IMR-90 (cell line): Measurements from ENCODE around the gene RAB36. TPM values are rescaled to one million over a fixed set of nuclear protein-coding genes. Genes with fewer than 3 reads are reported as not detected.

Experiments
- ATAC-seq: fragments of 200-7000 bp; cut with Tn5 transposase; 2 replicates; pipeline ENCODE4 v1.9.1; 2020; ENCODE audit warnings: low read depth, mild to moderate bottlenecking, moderate library complexity
- BruUV-seq: library from RNA; stranded (reverse); fragments of 400-500 nt; replicated peaks from 2 replicates; lab custom pipeline; 2021; lab: Mats Ljungman, UMichigan
- CTCF ChIA-PET: fragments of 300-600 bp; formaldehyde crosslinking; extraction: SDS; loops from one replicate; lab custom pipeline; 2021; ENCODE audit warnings: antibody characterized with exemption; lab: Yijun Ruan, JAX
- POLR2A ChIA-PET: fragments of 300-600 bp; sonication (Branson Sonifier 250); formaldehyde crosslinking; loops from one replicate; lab custom pipeline; 2022; ENCODE audit warnings: antibody characterized with exemption; ENCODE audit not compliant: unreplicated experiment; lab: Charles Lee
- DNase-seq: peaks from one replicate; pipeline ENCODE4 v3.0.0; 2013
- H2AFZ ChIP-seq: replicated peaks from 2 replicates; pipeline ENCODE3; 2013; ENCODE audit warnings: low read length, mild to moderate bottlenecking; ENCODE audit not compliant: poor library complexity
- H2AK5ac ChIP-seq: 2 replicates; pipeline ENCODE4 v1.6.1; 2013; ENCODE audit warnings: low read depth, low read length, inconsistent platforms
- H2AK9ac ChIP-seq: replicated peaks from 2 replicates; pipeline ENCODE3; 2013; ENCODE audit warnings: mild to moderate bottlenecking, low read depth, low read length, moderate library complexity; ENCODE audit not compliant: poor library complexity
- H2BK120ac ChIP-seq: 2 replicates; pipeline ENCODE4 v1.6.1; 2013; ENCODE audit warnings: low read depth, low read length, inconsistent platforms
- H2BK15ac ChIP-seq: 3 replicates; pipeline ENCODE4 v1.6.1; 2013; ENCODE audit warnings: low read depth, low read length, inconsistent platforms
- H2BK20ac ChIP-seq: 2 replicates; pipeline ENCODE4 v1.6.1; 2013; ENCODE audit warnings: low read depth, mild to moderate bottlenecking, inconsistent platforms, low read length, moderate library complexity
- H2BK5ac ChIP-seq: 2 replicates; pipeline ENCODE4 v1.6.1; 2013; ENCODE audit warnings: mild to moderate bottlenecking, low read depth, low read length, inconsistent platforms; ENCODE audit not compliant: poor library complexity, severe bottlenecking
- H3K14ac ChIP-seq: replicated peaks from 2 replicates; pipeline ENCODE4 v1.6.1; 2013; ENCODE audit warnings: low read depth, low read length, inconsistent platforms
- H3K18ac ChIP-seq: 2 replicates; pipeline ENCODE4 v1.6.1; 2013; ENCODE audit warnings: low read depth, low read length, control low read depth
- H3K23ac ChIP-seq: 2 replicates; pipeline ENCODE4 v1.6.1; 2013; ENCODE audit warnings: low read depth, low read length, inconsistent platforms
- H3K27ac ChIP-seq: 2 replicates; pipeline ENCODE4 v1.5.1; 2013; ENCODE audit warnings: mild to moderate bottlenecking, control low read depth, low read length; ENCODE audit not compliant: insufficient read depth
- H3K27me3 ChIP-seq: 2 replicates; pipeline ENCODE4 v1.6.1; 2013; ENCODE audit warnings: low read length; ENCODE audit not compliant: control insufficient read depth, insufficient read depth
- H3K36me3 ChIP-seq: 2 replicates; pipeline ENCODE4 v1.6.1; 2013; ENCODE audit warnings: low read length, mixed read lengths; ENCODE audit not compliant: control insufficient read depth, insufficient read depth
- H3K4ac ChIP-seq: 2 replicates; pipeline ENCODE4 v1.6.1; 2013; ENCODE audit warnings: low read depth, low read length, inconsistent platforms
- H3K4me1 ChIP-seq: 2 replicates; pipeline ENCODE4 v1.6.1; 2013; ENCODE audit warnings: low read length, mixed read lengths; ENCODE audit not compliant: control insufficient read depth, insufficient read depth
- H3K4me2 ChIP-seq: 2 replicates; pipeline ENCODE4 v1.6.1; 2013; ENCODE audit warnings: low read depth, mild to moderate bottlenecking, control low read depth, low read length, moderate library complexity
- H3K4me3 ChIP-seq: 2 replicates; pipeline ENCODE4 v1.5.1; 2013; ENCODE audit warnings: low read depth, mild to moderate bottlenecking, control low read depth, low read length, moderate library complexity; ENCODE audit not compliant: insufficient read depth
- H3K56ac ChIP-seq: 2 replicates; pipeline ENCODE4 v1.6.1; 2013; ENCODE audit warnings: low read length, inconsistent platforms; ENCODE audit not compliant: insufficient read depth; ENCODE audit errors: extremely low read depth
- H3K79me1 ChIP-seq, 2 experiments: 2 replicates each; pipeline ENCODE4 v1.6.1; 2013; ENCODE audit warnings: low read length in 2 of 2, inconsistent platforms in 1 of 2, low read depth in 1 of 2
- H3K9ac ChIP-seq: 2 replicates; pipeline ENCODE4 v1.6.1; 2013; ENCODE audit warnings: low read depth, low read length, control low read depth
- H3K9me1 ChIP-seq: 2 replicates; pipeline ENCODE4 v1.6.1; 2013; ENCODE audit warnings: low read length, inconsistent platforms; ENCODE audit not compliant: insufficient read depth
- H3K9me3 ChIP-seq: 2 replicates; pipeline ENCODE4 v1.6.1; 2013; ENCODE audit warnings: low read length; ENCODE audit not compliant: control insufficient read depth, insufficient read depth
- H4K20me1 ChIP-seq: 2 replicates; pipeline ENCODE4 v1.6.1; 2013; ENCODE audit warnings: low read length, inconsistent platforms; ENCODE audit not compliant: insufficient read depth
- H4K5ac ChIP-seq: 2 replicates; pipeline ENCODE4 v1.6.1; 2013; ENCODE audit warnings: mild to moderate bottlenecking, low read depth, low read length, control low read depth
- H4K8ac ChIP-seq, 2 experiments: 2 replicates each; pipeline ENCODE4 v1.6.1; 2013; ENCODE audit warnings: low read depth in 2 of 2, low read length in 2 of 2, control low read depth in 1 of 2, inconsistent platforms in 1 of 2
- H4K91ac ChIP-seq: 2 replicates; pipeline ENCODE4 v1.6.1; 2013; ENCODE audit warnings: low read depth, low read length, inconsistent platforms; ENCODE audit not compliant: insufficient read depth
- BHLHE40 ChIP-seq: fragments of 150-350 bp; IDR thresholded peaks from 2 replicates; pipeline ENCODE4 v1.6.1; 2016; ENCODE audit warnings: mild to moderate bottlenecking, low read depth, low read length
- CEBPB ChIP-seq: IDR thresholded peaks from 2 replicates; pipeline ENCODE4 v1.6.1; 2012; ENCODE audit warnings: low read depth, low read length, improper control_type of control experiment
- CHD1 ChIP-seq: IDR thresholded peaks from 2 replicates; pipeline ENCODE4 v1.6.1; 2012; ENCODE audit warnings: low read depth, low read length, improper control_type of control experiment
- CTCF ChIP-seq: conservative IDR thresholded peaks from 2 replicates; pipeline ENCODE4 v1.5.1; 2012; ENCODE audit warnings: mild to moderate bottlenecking, low read depth, low read length, improper control_type of control experiment
- ELK1 ChIP-seq: fragments of 150-350 bp; IDR thresholded peaks from 2 replicates; pipeline ENCODE4 v1.6.1; 2016; ENCODE audit warnings: low read depth, mild to moderate bottlenecking, low read length, moderate library complexity, borderline replicate concordance
- FOS ChIP-seq: fragments of 150-350 bp; IDR thresholded peaks from 2 replicates; pipeline ENCODE4 v1.6.1; 2016; ENCODE audit warnings: low read depth, low read length
- MAFK ChIP-seq: IDR thresholded peaks from 2 replicates; pipeline ENCODE4 v1.6.1; 2012; ENCODE audit warnings: low read depth, low read length, improper control_type of control experiment
- MAZ ChIP-seq: IDR thresholded peaks from 2 replicates; pipeline ENCODE4 v1.6.1; 2012; ENCODE audit warnings: low read depth, mild to moderate bottlenecking, low read length, improper control_type of control experiment, moderate library complexity, borderline replicate concordance
- MXI1 ChIP-seq: IDR thresholded peaks from 2 replicates; pipeline ENCODE4 v1.6.1; 2012; ENCODE audit warnings: low read depth, mild to moderate bottlenecking, low read length, moderate library complexity, borderline replicate concordance
- NFE2L2 ChIP-seq: fragments of 150-350 bp; IDR thresholded peaks from 2 replicates; pipeline ENCODE4 v1.6.1; 2016; ENCODE audit warnings: low read depth, mild to moderate bottlenecking, low read length
- POLR2A ChIP-seq: IDR thresholded peaks from 2 replicates; pipeline ENCODE4 v1.6.1; 2012; ENCODE audit warnings: mild to moderate bottlenecking, low read depth, low read length
- RCOR1 ChIP-seq: IDR thresholded peaks from 2 replicates; pipeline ENCODE4 v1.6.1; 2012; ENCODE audit warnings: mild to moderate bottlenecking, low read length, improper control_type of control experiment; ENCODE audit not compliant: insufficient replicate concordance
- RFX5 ChIP-seq: IDR thresholded peaks from 2 replicates; pipeline ENCODE4 v1.8.0; 2012; ENCODE audit warnings: low read depth, mild to moderate bottlenecking, low read length, moderate library complexity
- SMC3 ChIP-seq: fragments of 150-350 bp; IDR thresholded peaks from 2 replicates; pipeline ENCODE4 v1.6.1; 2016; ENCODE audit warnings: low read depth, mild to moderate bottlenecking, antibody characterized with exemption, low read length, moderate library complexity
- USF2 ChIP-seq: fragments of 150-350 bp; IDR thresholded peaks from 2 replicates; pipeline ENCODE4 v1.6.1; 2017; ENCODE audit warnings: mild to moderate bottlenecking, antibody characterized with exemption, low read length, low read depth
- WGBS, 2 experiments: methylation state at CpG; one replicate each; pipeline versions ENCODE4 v1.1.5 to v1.1.7; 2013; ENCODE audit warnings: missing lambda C conversion rate in 2 of 2; ENCODE audit not compliant: insufficient read length in 1 of 2; ENCODE audit errors: extremely low coverage in 2 of 2; 5-methylcytosine and 5-hydroxymethylcytosine counted together
- dilution Hi-C: fragments of 300-500 bp; cut with HindIII; formaldehyde crosslinking; loops from one replicate; pipeline ENCODE4 v1.14.3; 2018; ENCODE audit warnings: low sequenced_read_pairs; ENCODE audit not compliant: unreplicated experiment
- in situ Hi-C: fragments of 300-500 bp; cut with MboI; formaldehyde crosslinking; loops from 3 replicates; pipeline ENCODE4 v1.14.3; 2019; ENCODE audit warnings: low sequenced_read_pairs, inconsistent platforms, mixed read lengths
- intact Hi-C: fragments of 100-400 bp; cut with micrococcal nuclease; formaldehyde crosslinking; loops from 2 replicates; pipeline ENCODE4 v1.10.0; 2022
- polyA plus RNA-seq, 3 experiments: library from polyadenylated mRNA; depleted of rRNA; stranded (reverse); fragments of >200 nt; gene quantifications; 2 replicates each; pipeline ENCODE4 v1.2.3, GENCODE V29; 2012; ENCODE audit warnings: low replicate concordance in 1 of 3
- total RNA-seq: library from RNA; depleted of rRNA; stranded (reverse); fragments of >200 nt; gene quantifications from 2 replicates; pipeline ENCODE4 v1.2.3, GENCODE V29; 2012

The RAB36 gene
- total and polyA plus RNA-seq, 2 of the 4 experiments (the other 2 are of a cell fraction): 3.6 to 4.0 TPM

- no peaks in the 10 kb centered on the region for H3K9me3 ChIP-seq
- ATAC-seq: no peak
- TF ChIP-seq MAFK (no peak), RCOR1 (no peak), CEBPB (no peak), POLR2A (no peak), NFE2L2 (no peak), SMC3 (no peak), ELK1 (no peak), MAZ (no peak), CHD1 (no peak), RFX5 (no peak), BHLHE40 (no peak), USF2 (no peak), CTCF (no peak), MXI1 (no peak), FOS (no peak)
Measured at GRCh38 chr22:23158516-23159290, 13.4 kb downstream of the RAB36 start.

More at GRCh38 chr22:23158516-23159290, 13.4 kb downstream of the RAB36 start:
- Histone ChIP-seq H4K20me1 (no peaks in the 10 kb centered on the region), H3K4me1 (peaks cover under 1% of the 10 kb centered on the region; the same call in 1 of the 2 replicates), H3K4me3 (no peak overlapping the region), H3K18ac (no peak overlapping the region), H3K23ac (no peak overlapping the region), H2BK120ac (no peak overlapping the region), H3K9me1 (no peaks in the 10 kb centered on the region; the same call in 1 of the 2 replicates), H3K9ac (no peak overlapping the region), H3K4me2 (no peak overlapping the region), H4K5ac (no peak overlapping the region), H2BK20ac (no peak overlapping the region), H3K27me3 (no peaks in the 10 kb centered on the region), H2BK5ac (no peak overlapping the region), H4K91ac (no peak overlapping the region), H2AFZ (peak overlapping the region; percentile 24), H2AK5ac (no peak overlapping the region), H4K8ac (no peak overlapping the region), H3K4ac (no peak overlapping the region), H2AK9ac (no peak overlapping the region), H3K56ac (no peak overlapping the region), H2BK15ac (no peak overlapping the region), H3K79me1 (no peaks in the 10 kb centered on the region), H3K36me3 (peaks cover 2% of the 10 kb centered on the region; the same call in 1 of the 2 replicates), H3K14ac (no peak overlapping the region), H3K27ac (no peak overlapping the region)
- intact Hi-C loops: no loop called here
- CTCF ChIA-PET: interaction anchor here (1.4 kb wide), 1 partner anchor 16 kb away, joined by 3 read pairs; no protein-coding TSS in a partner anchor
- 86% methylated on average over 5 of the region's 14 CpGs; no CpG with 5 or more reads in 1 of the 2 experiments for WGBS, 2 experiments
- no TSS peak for BruUV-seq
- POLR2A ChIA-PET: no interaction called here
- dilution Hi-C loops: no loop called here
- in situ Hi-C loops: no loop called here
- DNase-seq: no peak
